NCI-H526 (cell line): ENCODE results near the gene ZNF326.
A peak's percentile ranks its signal among the peaks of the same experiment; 100 is the strongest.

ENCODE experiments used
- DNase-seq, 2 experiments: peaks; one replicate each; lab custom pipeline; 2025; lab: John Stamatoyannopoulos, UW

ZNF326 gene, protein sequence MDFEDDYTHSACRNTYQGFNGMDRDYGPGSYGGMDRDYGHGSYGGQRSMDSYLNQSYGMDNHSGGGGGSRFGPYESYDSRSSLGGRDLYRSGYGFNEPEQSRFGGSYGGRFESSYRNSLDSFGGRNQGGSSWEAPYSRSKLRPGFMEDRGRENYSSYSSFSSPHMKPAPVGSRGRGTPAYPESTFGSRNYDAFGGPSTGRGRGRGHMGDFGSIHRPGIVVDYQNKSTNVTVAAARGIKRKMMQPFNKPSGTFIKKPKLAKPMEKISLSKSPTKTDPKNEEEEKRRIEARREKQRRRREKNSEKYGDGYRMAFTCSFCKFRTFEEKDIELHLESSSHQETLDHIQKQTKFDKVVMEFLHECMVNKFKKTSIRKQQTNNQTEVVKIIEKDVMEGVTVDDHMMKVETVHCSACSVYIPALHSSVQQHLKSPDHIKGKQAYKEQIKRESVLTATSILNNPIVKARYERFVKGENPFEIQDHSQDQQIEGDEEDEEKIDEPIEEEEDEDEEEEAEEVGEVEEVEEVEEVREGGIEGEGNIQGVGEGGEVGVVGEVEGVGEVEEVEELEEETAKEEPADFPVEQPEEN

GRCh38 chr1:89994805-89995597 lies at the start of gene ZNF326:
ZNF326 (plus strand) TSS chr1:89995110; CDS start chr1:89995258, 148 bp downstream.
- DNase-seq = peak; percentile 93 to 97

DNA sequence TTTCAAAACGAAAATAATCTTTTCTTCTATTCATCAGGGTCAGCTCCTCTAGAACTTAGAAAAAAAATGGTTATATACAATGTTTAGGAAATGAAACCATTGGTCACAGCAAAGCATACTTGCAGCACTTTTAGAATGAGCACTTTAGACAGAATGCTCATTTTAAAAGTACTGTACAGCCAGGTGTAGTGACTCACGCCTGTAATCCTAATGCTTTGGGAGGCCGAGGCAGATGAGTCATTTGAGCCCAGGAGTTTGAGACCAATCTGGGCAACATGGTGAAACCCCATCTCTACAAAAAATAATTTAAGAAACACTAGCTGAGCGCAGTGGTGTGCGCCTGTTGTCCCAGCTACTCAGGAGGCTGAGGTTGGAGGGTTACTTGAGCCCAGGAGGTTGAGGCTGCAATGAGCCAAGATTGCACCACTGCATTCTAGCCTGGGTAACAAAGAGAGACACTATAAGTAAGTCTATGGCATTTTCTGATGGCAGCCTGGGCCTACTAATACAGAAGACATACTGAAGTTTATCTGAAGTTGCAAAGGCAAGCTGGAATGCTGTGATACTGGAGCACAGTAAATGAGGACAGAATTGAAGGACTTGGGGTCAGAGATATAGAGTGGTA lies 48.9 kb upstream of the ZNF326 start:
- no peak for DNase-seq

DNA sequence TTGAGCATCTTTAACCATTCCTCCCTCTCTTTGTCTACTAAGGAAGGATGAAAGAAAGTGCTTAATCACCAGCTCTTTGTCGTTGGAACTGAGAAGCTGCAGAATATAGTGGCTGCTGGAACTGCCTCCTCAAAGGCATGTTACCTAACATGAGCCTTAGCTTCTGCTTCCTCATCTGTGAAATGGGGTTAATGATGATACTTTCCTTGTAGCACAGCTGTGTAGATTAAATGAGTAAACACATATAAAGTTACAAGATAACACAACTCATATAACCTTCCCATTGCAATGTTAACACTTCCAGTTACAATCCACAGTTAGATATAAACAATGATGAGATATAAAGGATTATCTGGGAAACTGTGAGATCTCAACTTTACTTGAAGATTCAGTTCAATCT lies 48.4 kb upstream of the ZNF326 start:
- no peak for DNase-seq

DNA sequence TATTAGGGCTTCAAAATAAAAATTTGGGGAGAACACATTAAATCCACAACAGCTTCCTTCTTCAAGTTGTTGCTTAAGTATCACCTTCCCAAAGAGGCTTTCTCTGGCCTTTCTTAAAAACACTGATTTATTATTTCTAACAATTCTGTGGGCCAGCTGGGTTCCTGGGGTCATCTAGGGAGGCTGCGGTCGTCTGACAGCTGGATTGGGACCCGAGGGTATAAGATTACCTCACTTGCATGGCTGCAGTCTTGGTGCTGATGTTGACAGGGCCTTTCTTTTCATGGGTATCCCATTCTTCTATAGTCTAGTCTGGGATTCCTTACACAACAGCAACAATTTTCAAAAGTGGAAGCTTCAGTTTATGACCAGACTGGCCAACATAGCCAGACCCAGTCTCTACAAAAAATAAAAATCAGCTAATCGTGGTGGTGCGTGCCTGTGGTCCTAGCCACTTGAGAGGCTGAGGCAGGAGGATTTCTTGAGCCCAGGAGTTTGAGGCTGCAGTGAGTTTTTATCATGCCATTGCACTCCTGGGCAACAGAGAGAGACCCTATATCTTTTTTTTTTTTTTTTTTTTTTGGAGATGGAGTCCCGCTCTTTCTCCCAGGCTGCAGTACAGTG lies 46.1 kb upstream of the ZNF326 start:
- no peak for DNase-seq

- peak; percentile 82 to 86 for DNase-seq
These were observed 44.8 kb upstream of the ZNF326 start for GRCh38 chr1:89949991-89950624.

DNA sequence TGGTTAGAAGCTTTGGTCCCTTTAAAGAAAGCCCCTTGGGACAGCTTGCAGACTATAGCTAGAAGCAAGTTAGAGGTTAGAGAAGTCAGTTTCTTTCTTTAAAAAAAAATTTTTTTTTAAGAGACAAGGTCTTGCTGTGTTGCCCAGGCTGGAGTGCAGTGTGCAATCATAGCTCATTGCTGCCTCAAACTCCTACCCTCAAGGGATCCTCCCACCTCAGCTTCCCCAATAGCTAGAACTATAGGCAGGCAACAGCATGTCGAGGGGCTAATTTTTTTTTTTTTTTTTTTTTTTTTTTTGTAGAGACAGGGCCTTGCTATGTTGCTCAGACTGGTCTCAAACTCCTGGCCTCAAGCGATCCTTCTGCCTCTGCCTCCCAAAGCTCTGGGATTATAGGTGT lies 44.2 kb upstream of the ZNF326 start:
- DNase-seq = no peak

DNA sequence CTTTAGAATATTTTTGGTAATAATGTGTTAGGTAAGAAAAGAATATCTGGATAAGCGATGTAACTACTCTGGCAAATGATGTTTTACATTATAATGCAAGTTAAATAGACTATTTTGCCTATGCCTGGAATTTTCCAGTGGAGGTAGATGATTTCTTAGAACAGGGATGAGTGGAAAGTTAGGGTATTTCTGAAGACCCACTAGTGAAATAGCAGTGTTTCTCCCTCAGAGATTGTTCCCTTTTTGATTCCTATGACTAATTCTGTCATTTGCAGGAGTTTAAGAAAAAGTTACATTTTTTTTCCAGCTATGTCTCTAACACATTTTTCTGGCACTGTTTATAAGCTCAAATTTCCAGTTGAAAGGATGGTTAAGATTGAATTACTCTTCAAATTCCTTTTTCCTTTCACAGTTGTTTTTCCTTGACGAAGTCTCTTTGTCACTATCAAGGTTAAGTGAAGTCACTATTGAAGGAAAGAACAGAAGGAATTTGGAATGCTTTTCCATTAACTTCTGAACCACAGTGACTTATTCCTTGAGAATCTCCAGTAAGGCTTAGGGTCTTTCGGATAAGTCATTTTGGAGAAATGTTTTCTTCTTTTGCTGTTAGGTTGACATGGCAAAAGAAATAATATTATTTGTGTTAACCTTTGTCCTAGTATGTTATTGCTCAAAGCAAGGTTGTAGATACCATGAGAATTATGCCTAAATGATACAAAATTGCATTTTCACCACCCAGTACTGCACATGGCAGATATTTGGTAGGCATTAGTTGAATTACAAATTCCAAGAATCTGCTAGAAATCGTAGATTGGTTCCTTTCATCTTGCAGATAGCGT lies 42.9 kb upstream of the ZNF326 start:
- DNase-seq = no peak

- DNase-seq = no peak
These were observed 42.2 kb upstream of the ZNF326 start for GRCh38 chr1:89952605-89953130.

- peak; percentile 16 to 55 for DNase-seq
These were observed 41.7 kb upstream of the ZNF326 start for GRCh38 chr1:89953131-89953626.

DNA sequence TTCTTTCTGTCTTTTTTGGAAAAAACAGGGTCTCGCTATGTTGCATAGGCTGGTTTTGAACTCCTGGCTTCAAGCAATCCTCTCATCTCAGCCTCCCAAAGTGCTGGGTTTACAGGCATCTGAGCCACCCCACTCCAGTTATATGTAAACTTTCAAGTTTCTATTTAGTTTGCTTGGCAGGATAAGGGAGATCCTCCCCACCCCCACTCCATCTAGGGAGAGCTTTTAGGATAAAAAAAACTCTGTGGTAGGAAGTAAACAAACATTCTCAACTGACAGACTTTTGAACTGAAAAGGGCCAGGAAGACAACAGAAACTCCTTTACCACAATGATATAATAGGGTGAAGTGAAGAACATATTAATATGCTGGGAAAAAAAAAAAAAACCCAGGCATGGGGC lies 41.0 kb upstream of the ZNF326 start:
- no peak for DNase-seq

DNA sequence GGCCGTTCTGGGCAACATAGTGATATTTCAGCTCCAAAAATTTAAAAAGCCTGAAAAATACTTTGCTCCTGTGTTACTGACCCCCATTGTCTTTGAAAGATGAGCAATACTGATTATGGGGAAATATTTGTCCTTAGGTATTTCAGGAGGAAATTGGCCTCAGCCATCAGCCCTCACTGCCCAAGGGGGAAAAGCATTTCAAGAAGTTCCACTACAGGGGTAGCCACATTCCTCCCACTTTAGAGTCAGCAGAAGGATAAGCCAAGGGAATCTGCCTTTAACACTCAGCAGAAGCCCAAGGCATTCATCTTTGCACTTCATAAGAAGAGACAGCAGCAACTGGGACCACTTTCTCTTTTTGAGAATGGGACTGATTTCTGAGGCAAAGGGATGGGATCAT lies 40.5 kb upstream of the ZNF326 start:
- DNase-seq = no peak

DNA sequence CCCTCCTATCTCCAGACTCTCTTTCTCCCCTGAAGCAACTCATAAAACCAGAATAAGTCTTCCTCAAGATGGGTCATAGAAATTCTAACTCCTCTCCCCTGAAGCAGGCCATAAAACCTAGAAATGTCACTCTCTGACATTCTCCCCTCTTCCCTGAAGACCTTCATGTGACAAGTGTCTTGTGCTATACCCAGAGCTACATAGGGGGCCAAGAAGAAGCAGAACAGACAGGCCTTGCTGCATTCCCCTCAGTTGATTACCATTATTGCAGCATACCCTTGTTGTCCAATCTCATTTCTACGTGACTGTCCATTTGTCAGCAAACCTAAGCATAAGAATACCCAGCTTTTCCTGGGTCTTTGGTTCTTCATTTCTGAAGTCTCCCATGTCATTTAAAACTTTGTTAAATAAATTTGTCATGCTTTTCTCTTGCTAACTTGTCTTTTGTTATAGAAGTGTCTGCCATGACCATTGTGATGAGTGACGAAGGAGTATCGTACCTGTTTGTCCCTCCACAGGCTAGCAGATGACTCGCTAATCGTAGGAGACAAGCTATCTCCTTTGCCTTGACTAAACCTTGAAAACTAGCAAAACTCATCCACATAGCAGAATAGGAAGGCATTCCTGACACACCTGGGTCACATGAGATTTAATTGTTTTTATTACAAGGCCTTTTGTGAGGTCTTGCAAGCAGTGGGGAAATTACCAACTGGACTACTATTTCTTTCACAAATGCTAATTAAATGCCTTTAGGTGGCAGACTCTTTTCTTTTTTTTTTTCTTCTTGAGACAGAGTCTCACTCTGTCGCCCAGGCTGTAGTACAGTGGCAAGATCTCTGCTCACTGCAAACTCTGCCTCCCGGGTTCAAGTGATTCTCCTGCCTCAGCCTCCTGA lies 39.4 kb upstream of the ZNF326 start:
- DNase-seq = no peak

GRCh38 chr1:89957107-89957506 lies 37.8 kb upstream of the ZNF326 start:
- DNase-seq = no peak

DNA sequence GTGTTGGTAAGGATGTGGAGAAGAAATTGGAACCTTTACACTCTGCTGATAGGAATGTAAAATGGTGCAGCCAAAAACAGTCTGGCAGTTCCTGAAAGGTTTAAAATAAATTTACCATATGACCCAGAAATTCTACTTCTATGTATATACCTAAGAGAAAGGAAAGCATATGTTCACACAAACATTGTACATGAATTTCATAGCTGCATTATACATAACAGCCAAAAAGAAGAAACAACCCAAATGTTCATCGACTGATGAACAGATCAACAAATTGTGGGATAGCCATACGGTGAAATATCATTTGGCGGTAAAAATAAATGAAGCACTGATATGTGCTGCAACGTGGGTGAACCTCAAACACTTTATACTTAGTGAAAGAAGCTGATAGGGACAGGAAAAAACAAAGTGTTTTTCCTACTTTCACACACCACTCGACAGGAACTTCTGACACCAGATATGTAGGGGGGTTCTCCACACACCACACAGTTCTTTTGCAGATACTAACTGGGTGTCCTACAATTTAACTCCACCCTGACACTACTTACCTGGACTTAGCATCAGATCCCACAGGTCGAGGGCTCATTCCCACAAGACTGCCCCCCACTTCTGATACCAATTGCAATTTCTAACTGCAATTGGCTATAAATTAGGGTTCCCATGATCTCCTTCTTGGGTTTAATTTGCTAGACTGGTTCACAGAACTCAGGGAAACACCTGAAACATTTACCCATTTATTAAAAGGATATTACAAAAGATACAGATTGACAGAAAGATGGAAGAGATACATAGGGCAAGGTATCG lies 35.9 kb upstream of the ZNF326 start:
- DNase-seq = no peak

- no peak for DNase-seq
These were observed 35.2 kb upstream of the ZNF326 start for GRCh38 chr1:89959719-89960118.

DNA sequence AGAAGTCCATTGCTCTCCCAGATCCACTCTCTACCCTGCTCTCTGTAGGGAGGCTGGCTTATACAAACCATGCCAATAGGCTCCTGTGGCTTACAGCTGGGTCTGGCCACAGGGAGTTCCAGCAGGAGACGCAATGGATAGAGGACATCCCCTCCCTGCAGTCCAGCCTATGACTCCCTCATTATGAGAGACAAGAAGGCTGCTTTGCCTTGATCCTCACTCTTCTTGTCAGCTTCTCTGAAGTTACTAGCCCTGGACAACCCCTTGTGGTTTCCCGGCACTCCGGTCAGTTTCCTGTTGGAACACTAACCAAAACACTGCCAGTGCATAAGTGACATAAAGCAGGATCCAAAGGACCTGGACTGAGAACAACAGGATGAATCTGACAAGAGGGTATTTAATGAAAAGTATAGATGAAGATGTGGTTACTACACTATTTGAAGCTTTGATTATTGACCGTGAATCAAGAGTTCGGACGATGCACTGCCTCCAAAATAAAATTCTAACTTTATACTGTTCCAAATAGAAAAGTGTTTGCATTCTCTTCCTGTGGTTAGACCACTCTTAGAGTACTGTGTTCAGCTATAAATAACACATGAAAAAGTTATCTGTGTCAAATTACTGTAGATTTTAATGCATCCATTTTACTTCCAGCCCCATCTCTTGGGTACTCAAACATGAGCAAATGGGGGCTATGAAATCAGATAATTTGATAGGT lies 32.7 kb upstream of the ZNF326 start:
- no peak for DNase-seq

DNA sequence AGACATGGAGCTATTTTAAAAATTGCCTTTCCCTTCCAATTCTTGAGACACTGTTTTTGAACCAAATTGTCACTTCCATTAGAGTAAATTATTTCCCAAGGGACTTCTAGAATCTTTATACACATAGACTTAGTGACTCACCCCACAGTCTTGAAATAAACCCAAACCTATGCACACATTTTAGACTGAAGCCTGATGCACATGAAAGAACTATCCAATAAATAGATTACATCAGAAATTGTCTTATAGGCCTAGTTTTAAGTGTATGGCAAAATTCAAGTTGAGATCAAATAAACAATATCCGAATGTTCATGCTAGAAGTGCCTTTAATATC lies 32.2 kb upstream of the ZNF326 start:
- no peak for DNase-seq
